ENCODE measurements around the gene PODXL.

PODXL gene

GRCh38 chr7:131556909-131557651, 652 bp upstream of the PODXL start:
- H3K4me3 ChIP-seq (replicated peaks; ENCODE audit: low read depth, low read length), result peak overlapping the region; percentile 39
- TF ChIP-seq, protein P1, sequence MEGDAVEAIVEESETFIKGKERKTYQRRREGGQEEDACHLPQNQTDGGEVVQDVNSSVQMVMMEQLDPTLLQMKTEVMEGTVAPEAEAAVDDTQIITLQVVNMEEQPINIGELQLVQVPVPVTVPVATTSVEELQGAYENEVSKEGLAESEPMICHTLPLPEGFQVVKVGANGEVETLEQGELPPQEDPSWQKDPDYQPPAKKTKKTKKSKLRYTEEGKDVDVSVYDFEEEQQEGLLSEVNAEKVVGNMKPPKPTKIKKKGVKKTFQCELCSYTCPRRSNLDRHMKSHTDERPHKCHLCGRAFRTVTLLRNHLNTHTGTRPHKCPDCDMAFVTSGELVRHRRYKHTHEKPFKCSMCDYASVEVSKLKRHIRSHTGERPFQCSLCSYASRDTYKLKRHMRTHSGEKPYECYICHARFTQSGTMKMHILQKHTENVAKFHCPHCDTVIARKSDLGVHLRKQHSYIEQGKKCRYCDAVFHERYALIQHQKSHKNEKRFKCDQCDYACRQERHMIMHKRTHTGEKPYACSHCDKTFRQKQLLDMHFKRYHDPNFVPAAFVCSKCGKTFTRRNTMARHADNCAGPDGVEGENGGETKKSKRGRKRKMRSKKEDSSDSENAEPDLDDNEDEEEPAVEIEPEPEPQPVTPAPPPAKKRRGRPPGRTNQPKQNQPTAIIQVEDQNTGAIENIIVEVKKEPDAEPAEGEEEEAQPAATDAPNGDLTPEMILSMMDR (IDR thresholded peaks at IDR 0.05; ENCODE audit: low read depth, low read length, missing control alignments), result no peak
- DNase-seq (ENCODE audit: extremely low read depth, low read depth), result no peak

- DNase-seq (ENCODE audit: extremely low read depth, low read depth), result no peak
These were observed 826 bp downstream of the PODXL start for GRCh38 chr7:131555552-131556052.

DNA sequence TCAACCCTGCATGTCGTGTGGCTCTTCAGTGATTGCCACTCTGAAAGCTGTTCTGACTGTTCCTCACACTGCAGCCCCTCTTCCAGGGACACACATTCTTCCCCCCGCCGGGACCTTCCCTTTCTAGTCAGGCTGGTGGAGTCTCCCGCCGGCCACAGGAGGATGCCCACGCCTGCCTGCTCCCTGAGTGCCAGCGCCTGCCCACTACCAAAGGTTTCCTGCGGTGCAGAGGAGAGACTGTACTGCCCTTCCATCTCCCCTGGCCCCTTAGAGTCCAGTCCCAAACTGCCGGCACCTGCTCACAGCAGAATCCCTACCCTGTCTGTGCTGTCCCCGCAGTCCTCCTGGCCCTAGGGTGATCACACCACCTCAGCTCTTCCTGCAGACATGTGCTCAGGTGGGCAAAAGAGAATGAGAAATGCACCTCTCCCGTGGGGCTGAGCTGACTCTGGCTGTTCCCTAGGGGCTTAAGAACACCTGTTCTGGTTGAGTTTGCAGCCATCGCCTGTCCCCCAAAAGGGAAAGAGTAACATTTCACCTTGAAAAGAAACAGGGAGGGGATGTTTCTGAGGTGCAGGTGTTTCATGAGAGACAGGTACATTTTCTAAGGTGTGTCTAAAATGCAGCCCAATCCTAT, 1.4 kb downstream of the PODXL start:
- H3K4me3 ChIP-seq (replicated peaks; ENCODE audit: low read depth, low read length), result peak overlapping the region; percentile 41; the same call in 1 of the 2 replicates
- TF ChIP-seq, protein P1 (IDR thresholded peaks at IDR 0.05; ENCODE audit: low read depth, low read length, missing control alignments), result no peak
- no peak for DNase-seq (ENCODE audit: extremely low read depth, low read depth)

More at GRCh38 chr7:131555552-131556052, 826 bp downstream of the PODXL start:
- H3K4me3 ChIP-seq (replicated peaks; ENCODE audit: low read depth, low read length), result peak overlapping the region; percentile 41
- TF ChIP-seq, protein P1 (IDR thresholded peaks at IDR 0.05; ENCODE audit: low read depth, low read length, missing control alignments), result no peak

- TF ChIP-seq, protein P1 (IDR thresholded peaks at IDR 0.05; ENCODE audit: low read depth, low read length, missing control alignments), result no peak
- no peak overlapping the region for H3K4me3 ChIP-seq (replicated peaks; ENCODE audit: low read depth, low read length)
- no peak for DNase-seq (ENCODE audit: extremely low read depth, low read depth)
These were observed 2.5 kb downstream of the PODXL start for GRCh38 chr7:131553931-131554330.

DNA sequence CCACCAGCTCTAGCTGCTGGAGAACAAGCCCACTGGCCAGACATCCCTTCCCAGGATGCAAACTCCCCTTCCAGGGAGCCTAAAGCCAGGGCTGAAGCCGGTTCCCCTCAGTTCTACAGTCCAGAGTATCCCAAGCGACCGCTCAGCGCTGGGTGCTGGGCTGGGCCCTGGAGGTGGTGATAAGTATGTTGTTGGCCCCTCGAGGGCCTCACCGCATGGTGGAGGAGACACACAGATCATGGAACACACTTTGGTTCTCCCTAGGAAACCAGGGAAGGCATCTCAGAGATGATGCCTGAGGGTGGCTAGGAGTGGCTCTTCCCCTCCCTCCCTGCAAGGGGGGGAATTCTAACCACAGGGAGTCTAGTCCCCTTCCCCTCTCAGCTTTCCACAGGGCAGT, 4.4 kb downstream of the PODXL start:
- DNase-seq (ENCODE audit: extremely low read depth, low read depth), result no peak
- H3K4me3 ChIP-seq (replicated peaks; ENCODE audit: low read depth, low read length), result no peak overlapping the region
- TF ChIP-seq, protein P1 (IDR thresholded peaks at IDR 0.05; ENCODE audit: low read depth, low read length, missing control alignments), result no peak

DNA sequence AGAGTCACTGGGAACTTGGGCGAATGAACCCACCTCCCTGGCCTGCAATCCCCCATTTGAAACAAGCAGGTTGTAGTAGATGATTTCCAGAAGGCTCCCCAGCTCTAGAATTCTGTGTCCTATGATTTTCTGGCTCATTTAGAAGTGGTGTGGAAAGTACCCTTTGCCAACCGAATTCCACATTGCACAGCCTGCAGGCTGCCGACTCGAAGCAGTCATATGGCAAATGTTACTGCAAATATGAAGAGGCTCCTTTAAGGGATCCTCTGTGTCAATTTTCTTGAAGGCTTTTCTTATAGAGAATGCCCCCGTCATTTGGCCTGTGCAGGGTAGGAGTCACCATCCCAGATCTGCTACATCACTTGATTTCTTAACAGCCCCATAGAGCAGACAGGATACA, 5.6 kb downstream of the PODXL start:
- TF ChIP-seq, protein P1 (IDR thresholded peaks at IDR 0.05; ENCODE audit: low read depth, low read length, missing control alignments), result no peak
- DNase-seq (ENCODE audit: extremely low read depth, low read depth), result no peak
- H3K4me3 ChIP-seq (replicated peaks; ENCODE audit: low read depth, low read length), result no peak overlapping the region

All from HFF-Myc (cell line).